ENCODE data around the gene GALNT18. TPM values are rescaled to one million over a fixed set of nuclear protein-coding genes. Genes with fewer than 3 reads are reported as not detected.

GALNT18 gene
- total RNA-seq, 5 donors from 2014 or later (not counting 1 experiment from before 2014, with no cell fraction given), result 0.10 to 0.15 TPM; not detected in 3

DNA sequence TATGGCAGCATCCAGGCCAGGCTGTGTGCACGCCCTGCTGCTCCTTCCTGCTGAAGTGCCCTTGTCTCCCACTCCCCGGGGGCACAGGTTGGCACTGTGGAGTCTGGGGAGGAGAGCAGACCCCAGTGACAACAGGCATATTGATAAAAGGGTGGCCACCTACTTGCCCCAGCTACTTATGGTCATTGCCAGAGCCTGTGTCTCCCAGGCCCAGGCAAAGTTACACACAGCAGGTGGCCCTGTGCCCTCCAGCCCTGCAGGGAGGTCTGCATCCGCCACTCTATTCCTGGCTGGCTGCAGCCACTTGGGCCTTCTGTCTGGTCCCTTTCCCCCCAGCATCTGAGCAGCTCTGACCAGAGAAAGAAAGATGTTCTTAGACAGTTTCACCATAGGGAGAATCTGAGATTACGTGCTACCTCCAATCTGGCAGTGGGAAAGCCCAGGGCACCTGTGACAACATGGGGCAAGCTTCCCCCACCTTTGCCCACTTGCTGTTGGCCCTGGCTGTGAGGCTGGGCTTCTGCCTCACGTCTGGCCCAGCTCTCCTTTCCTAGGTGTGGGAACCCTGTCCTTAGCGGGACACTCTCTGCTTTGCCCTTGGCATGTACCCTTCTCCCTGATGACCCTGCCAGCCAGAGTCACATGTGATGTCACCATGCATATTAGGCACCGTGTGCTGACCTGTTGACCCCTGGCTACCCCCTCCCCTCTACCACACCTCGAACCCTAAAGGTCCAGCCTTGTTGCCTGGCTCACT is 243.4 kb downstream of the GALNT18 start:
- ChIA-PET CTCF (interaction anchor here (0.5 to 0.7 kb wide), 2 partner anchors 133 to 236 kb away, joined by 3 read pairs; no protein-coding TSS in a partner anchor), POLR2A (no interaction called here)
- Histone ChIP-seq H3K27me3 (replicated peaks in 1 of 2; ENCODE audit: control insufficient read depth in 2 of 2, extremely low read depth in 1 of 2, insufficient read depth in 2 of 2, low read length in 1 of 2) (peaks cover 0 to 17% of the 10 kb centered on the region in 2 experiments), H3K27ac (ENCODE audit: low read length) (no peak overlapping the region), H3K4me1 (ENCODE audit: control insufficient read depth in 1 of 2, extremely low read depth in 1 of 2, insufficient read depth in 2 of 2, low read length in 2 of 2) (no peaks in the 10 kb centered on the region), H3K36me3 (ENCODE audit: control insufficient read depth in 2 of 2, extremely low read depth in 1 of 2, insufficient read depth in 1 of 2, low read length in 1 of 2) (no peaks in the 10 kb centered on the region), H3K9me3 (no peaks in the 10 kb centered on the region), H3K4me3 (ENCODE audit: control insufficient read depth in 1 of 2, extremely low read depth in 1 of 2, low read length in 1 of 2) (no peak overlapping the region)
- Mint-ChIP-seq H3K27ac (no peak overlapping the region), H3K4me3 (no peak overlapping the region), H3K27me3 (peaks cover 0 to 2% of the 10 kb centered on the region in 2 donors), H3K4me1 (no peaks in the 10 kb centered on the region), H3K36me3 (no peaks in the 10 kb centered on the region), H3K9me3 (no peaks in the 10 kb centered on the region)
- ATAC-seq (replicated peaks in 1 of 4) (no peak), DNase-seq (no peak)
- 65% methylated on average over 8 of the region's 8 CpGs for WGBS (ENCODE audit: insufficient coverage)

DNA sequence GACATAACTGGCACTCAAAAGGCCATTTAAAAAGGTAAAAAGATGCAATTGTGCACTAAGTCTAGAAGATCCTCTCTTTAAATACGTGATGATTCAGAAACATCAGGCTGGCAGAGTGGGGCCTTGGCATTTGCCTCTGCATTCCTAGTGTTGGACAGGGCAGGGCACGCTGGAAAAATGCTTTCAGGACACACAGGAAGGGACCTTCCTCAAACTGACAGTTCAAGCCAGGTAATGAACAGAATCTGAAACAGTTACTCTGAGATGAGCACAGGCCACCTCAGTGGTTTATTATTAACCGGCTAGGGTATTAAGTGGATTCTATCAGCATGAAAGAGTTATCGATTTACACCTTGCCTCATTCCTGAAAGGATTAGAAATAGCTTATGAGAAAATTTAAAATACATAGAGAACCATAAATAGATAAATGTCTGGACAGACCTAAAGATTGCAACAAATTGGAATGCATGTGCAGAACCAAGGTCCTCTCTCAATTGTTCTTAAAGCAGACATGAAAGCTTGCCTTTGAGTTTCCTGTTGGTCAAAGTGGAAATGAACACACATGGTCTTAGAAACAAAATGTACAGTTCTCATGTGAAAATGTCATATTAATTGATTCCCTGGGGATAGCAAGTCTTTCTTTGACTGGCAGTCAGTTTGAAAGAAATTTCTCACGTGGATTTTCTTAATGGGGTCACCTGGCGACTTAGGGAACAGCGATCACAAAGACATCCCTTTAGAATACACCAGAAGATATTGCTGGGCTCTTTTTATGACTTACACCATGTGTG is 247.3 kb downstream of the GALNT18 start:
- Histone ChIP-seq H3K9me3 (no peaks in the 10 kb centered on the region), H3K4me3 (ENCODE audit: control insufficient read depth in 1 of 2, extremely low read depth in 1 of 2, low read length in 1 of 2) (no peak overlapping the region), H3K27ac (ENCODE audit: low read length) (no peak overlapping the region), H3K4me1 (ENCODE audit: control insufficient read depth in 1 of 2, extremely low read depth in 1 of 2, insufficient read depth in 2 of 2, low read length in 2 of 2) (no peaks in the 10 kb centered on the region), H3K27me3 (replicated peaks in 1 of 2; ENCODE audit: control insufficient read depth in 2 of 2, extremely low read depth in 1 of 2, insufficient read depth in 2 of 2, low read length in 1 of 2) (peaks cover 0 to 26% of the 10 kb centered on the region in 2 experiments), H3K36me3 (ENCODE audit: control insufficient read depth in 2 of 2, extremely low read depth in 1 of 2, insufficient read depth in 1 of 2, low read length in 1 of 2) (no peaks in the 10 kb centered on the region)
- Mint-ChIP-seq H3K4me1 (no peaks in the 10 kb centered on the region), H3K27ac (no peak overlapping the region), H3K27me3 (peaks cover 0 to 4% of the 10 kb centered on the region in 2 donors), H3K4me3 (no peak overlapping the region), H3K9me3 (no peaks in the 10 kb centered on the region), H3K36me3 (no peaks in the 10 kb centered on the region)
- DNase-seq (no peak), ATAC-seq (replicated peaks in 1 of 4) (no peak)
- WGBS (ENCODE audit: insufficient coverage), result 81% methylated on average over 3 of the region's 7 CpGs
- CTCF ChIA-PET, result no interaction called here
- POLR2A ChIA-PET, result no interaction called here

DNA sequence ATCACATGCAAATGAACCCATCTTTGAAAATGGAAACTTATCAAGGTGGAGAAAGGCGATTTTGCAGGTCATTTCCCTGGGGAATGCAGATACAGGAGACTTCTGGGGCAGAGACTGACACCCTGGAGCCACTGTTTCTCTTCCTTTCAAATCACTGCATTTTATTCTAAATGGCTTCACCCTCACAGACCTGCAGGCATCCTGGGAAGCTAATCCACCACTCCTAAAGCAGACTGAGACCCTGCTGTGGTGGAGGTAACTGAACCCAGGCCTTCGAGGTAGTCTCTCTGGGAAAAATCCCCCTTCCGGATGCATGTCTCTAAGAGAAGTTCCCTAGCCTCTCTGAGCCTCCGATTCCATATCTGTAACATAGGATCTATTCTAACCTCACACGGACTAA is 247.9 kb downstream of the GALNT18 start:
- WGBS (ENCODE audit: insufficient coverage), result 33% methylated on average over 1 of the region's 5 CpGs
- ChIA-PET CTCF (no interaction called here), POLR2A (no interaction called here)
- no peaks in the 10 kb centered on the region for H3K9me3 ChIP-seq
- no peak overlapping the region for H3K27ac ChIP-seq (ENCODE audit: low read length)
- no peak overlapping the region for H3K4me3 Mint-ChIP-seq
- no peaks in the 10 kb centered on the region for H3K4me1 Mint-ChIP-seq
- peaks cover 0 to 26% of the 10 kb centered on the region in 2 experiments for H3K27me3 ChIP-seq (replicated peaks in 1 of 2; ENCODE audit: control insufficient read depth in 2 of 2, extremely low read depth in 1 of 2, insufficient read depth in 2 of 2, low read length in 1 of 2)
- no peaks in the 10 kb centered on the region for H3K36me3 ChIP-seq (ENCODE audit: control insufficient read depth in 2 of 2, extremely low read depth in 1 of 2, insufficient read depth in 1 of 2, low read length in 1 of 2)
- no peaks in the 10 kb centered on the region for H3K4me1 ChIP-seq (ENCODE audit: control insufficient read depth in 1 of 2, extremely low read depth in 1 of 2, insufficient read depth in 2 of 2, low read length in 2 of 2)
- H3K4me3 ChIP-seq (ENCODE audit: control insufficient read depth in 1 of 2, extremely low read depth in 1 of 2, low read length in 1 of 2), result no peak overlapping the region
- ATAC-seq (replicated peaks in 1 of 4) (no peak), DNase-seq (no peak)
- H3K9me3 Mint-ChIP-seq, result no peaks in the 10 kb centered on the region
- no peak overlapping the region for H3K27ac Mint-ChIP-seq
- H3K36me3 Mint-ChIP-seq, result no peaks in the 10 kb centered on the region
- peaks cover 3 to 4% of the 10 kb centered on the region in 2 donors for H3K27me3 Mint-ChIP-seq

DNA sequence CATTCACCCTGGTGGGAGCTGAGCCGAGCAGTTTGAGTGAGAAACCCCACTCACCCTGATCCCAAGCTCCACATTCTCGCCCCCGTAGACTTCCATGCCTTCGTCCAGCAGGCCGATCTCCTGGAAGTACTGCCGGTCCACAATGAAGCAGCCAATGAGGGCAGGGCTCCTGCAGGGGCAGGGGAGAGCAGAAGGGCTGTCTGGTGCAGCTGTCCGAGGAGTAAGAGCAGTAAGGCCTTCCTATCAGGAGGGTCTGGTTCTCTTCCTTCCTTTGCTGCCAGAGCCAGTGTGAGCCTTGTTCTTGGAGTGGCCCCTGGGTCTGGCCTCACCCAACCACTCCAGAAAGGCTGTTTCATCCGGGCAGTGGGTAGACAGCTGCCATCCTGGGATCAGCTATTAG is 249.3 kb downstream of the GALNT18 start:
- Mint-ChIP-seq H3K27me3 (peaks cover 3 to 4% of the 10 kb centered on the region in 2 donors), H3K9me3 (peaks cover 3 to 10% (median 5%) of the 10 kb centered on the region in 3 donors), H3K36me3 (no peaks in the 10 kb centered on the region), H3K4me1 (no peaks in the 10 kb centered on the region), H3K27ac (no peak overlapping the region), H3K4me3 (no peak overlapping the region)
- Histone ChIP-seq H3K27me3 (replicated peaks in 1 of 2; ENCODE audit: control insufficient read depth in 2 of 2, extremely low read depth in 1 of 2, insufficient read depth in 2 of 2, low read length in 1 of 2) (peaks cover 0 to 21% of the 10 kb centered on the region in 2 experiments), H3K4me3 (ENCODE audit: control insufficient read depth in 1 of 2, extremely low read depth in 1 of 2, low read length in 1 of 2) (no peak overlapping the region), H3K9me3 (no peaks in the 10 kb centered on the region), H3K4me1 (ENCODE audit: control insufficient read depth in 1 of 2, extremely low read depth in 1 of 2, insufficient read depth in 2 of 2, low read length in 2 of 2) (no peaks in the 10 kb centered on the region), H3K27ac (ENCODE audit: low read length) (no peak overlapping the region), H3K36me3 (ENCODE audit: control insufficient read depth in 2 of 2, extremely low read depth in 1 of 2, insufficient read depth in 1 of 2, low read length in 1 of 2) (no peaks in the 10 kb centered on the region)
- no peak for ATAC-seq (replicated peaks in 1 of 4)
- WGBS (ENCODE audit: insufficient coverage), result 79% methylated on average over 7 of the region's 8 CpGs
- CTCF ChIA-PET, result no interaction called here
- DNase-seq, result no peak
- POLR2A ChIA-PET, result no interaction called here

DNA sequence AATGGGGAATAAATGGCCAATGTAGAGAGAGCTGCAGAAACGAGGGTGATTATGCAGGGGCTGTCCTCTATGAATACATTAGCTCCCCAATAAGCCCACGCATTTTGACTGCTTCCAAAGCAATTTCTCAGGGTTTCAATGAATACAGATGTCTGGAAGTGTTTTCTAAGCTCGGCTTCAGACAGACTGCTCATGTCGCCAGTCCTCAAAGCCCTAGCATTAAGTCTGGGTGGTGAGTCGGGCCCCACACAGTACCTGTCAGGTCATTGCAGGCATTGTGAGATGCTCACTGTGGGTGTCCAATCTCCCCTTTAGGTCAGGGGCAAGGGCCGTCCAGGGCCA is 250.9 kb downstream of the GALNT18 start:
- Mint-ChIP-seq H3K9me3 (peaks cover 3 to 10% (median 5%) of the 10 kb centered on the region in 3 donors), H3K36me3 (no peaks in the 10 kb centered on the region), H3K27ac (no peak overlapping the region), H3K4me3 (no peak overlapping the region), H3K27me3 (peaks cover 3 to 4% of the 10 kb centered on the region in 2 donors), H3K4me1 (no peaks in the 10 kb centered on the region)
- ATAC-seq (replicated peaks in 1 of 4) (no peak), DNase-seq (no peak)
- Histone ChIP-seq H3K4me3 (ENCODE audit: control insufficient read depth in 1 of 2, extremely low read depth in 1 of 2, low read length in 1 of 2) (no peak overlapping the region), H3K27ac (ENCODE audit: low read length) (no peak overlapping the region), H3K9me3 (no peaks in the 10 kb centered on the region), H3K4me1 (ENCODE audit: control insufficient read depth in 1 of 2, extremely low read depth in 1 of 2, insufficient read depth in 2 of 2, low read length in 2 of 2) (no peaks in the 10 kb centered on the region), H3K27me3 (replicated peaks in 1 of 2; ENCODE audit: control insufficient read depth in 2 of 2, extremely low read depth in 1 of 2, insufficient read depth in 2 of 2, low read length in 1 of 2) (peaks cover 0 to 17% of the 10 kb centered on the region in 2 experiments), H3K36me3 (ENCODE audit: control insufficient read depth in 2 of 2, extremely low read depth in 1 of 2, insufficient read depth in 1 of 2, low read length in 1 of 2) (no peaks in the 10 kb centered on the region)
- ChIA-PET POLR2A (no interaction called here), CTCF (no interaction called here)
- WGBS (ENCODE audit: insufficient coverage), result 97% methylated on average over 4 of the region's 6 CpGs

DNA sequence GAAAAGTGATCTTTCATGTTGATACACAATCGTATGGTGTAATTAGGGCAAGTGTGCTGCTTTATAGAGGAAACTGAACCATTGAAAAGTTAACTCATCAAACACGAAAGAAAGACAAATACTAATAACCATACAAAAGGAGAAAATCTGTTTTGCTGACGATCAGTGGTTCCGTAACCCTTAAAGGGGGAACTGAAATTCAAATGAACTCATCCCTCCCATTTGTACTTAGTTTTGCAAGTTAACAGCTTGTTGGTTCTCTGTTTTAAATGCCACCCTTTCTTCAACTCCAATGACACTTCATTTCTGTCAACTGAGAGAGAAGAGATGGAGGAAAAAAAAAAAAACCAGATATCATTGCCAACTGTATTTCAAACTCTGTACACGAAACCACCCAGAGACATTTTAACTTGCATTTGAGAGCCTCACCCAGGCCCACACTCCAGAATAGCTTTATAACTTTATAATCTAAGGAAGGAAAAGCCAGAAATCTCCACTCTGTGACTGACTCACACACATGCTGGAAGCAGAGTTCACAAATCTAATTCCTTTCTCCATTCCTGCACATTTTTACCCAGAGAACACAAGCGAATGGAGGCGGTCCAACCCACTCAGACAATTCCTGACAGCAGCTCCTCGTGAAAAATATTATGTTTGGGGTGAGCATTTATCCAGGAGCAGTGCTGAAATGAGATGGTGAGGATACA is 251.4 kb downstream of the GALNT18 start:
- H3K4me1 ChIP-seq (ENCODE audit: control insufficient read depth in 1 of 2, extremely low read depth in 1 of 2, insufficient read depth in 2 of 2, low read length in 2 of 2), result no peaks in the 10 kb centered on the region
- H3K4me3 ChIP-seq (ENCODE audit: control insufficient read depth in 1 of 2, extremely low read depth in 1 of 2, low read length in 1 of 2), result no peak overlapping the region
- ChIA-PET CTCF (no interaction called here), POLR2A (no interaction called here)
- ATAC-seq (replicated peaks in 1 of 4), result no peak
- Mint-ChIP-seq H3K9me3 (peaks cover 3 to 10% (median 5%) of the 10 kb centered on the region in 3 donors), H3K27ac (no peak overlapping the region), H3K4me3 (no peak overlapping the region), H3K4me1 (no peaks in the 10 kb centered on the region), H3K27me3 (peaks cover 3 to 4% of the 10 kb centered on the region in 2 donors), H3K36me3 (no peaks in the 10 kb centered on the region)
- no peak overlapping the region for H3K27ac ChIP-seq (ENCODE audit: low read length)
- no peaks in the 10 kb centered on the region for H3K36me3 ChIP-seq (ENCODE audit: control insufficient read depth in 2 of 2, extremely low read depth in 1 of 2, insufficient read depth in 1 of 2, low read length in 1 of 2)
- peaks cover 0 to 17% of the 10 kb centered on the region in 2 experiments for H3K27me3 ChIP-seq (replicated peaks in 1 of 2; ENCODE audit: control insufficient read depth in 2 of 2, extremely low read depth in 1 of 2, insufficient read depth in 2 of 2, low read length in 1 of 2)
- no CpG with 5 or more reads among the region's 8 CpGs for WGBS (ENCODE audit: insufficient coverage)
- no peak for DNase-seq
- H3K9me3 ChIP-seq, result no peaks in the 10 kb centered on the region
